Kidney (tissue), 14 donors: ENCODE data around the gene HNRNPA1. TPM values are rescaled to one million over a fixed set of nuclear protein-coding genes. Genes with fewer than 3 reads are reported as not detected.

Experiments used
- DNase-seq, 5 donors: peaks; one replicate each; pipeline ENCODE4 v3.0.0-alpha.2; 2013 to 2020
- FAIRE-seq: peaks from 2 replicates; lab custom pipeline; 2012; peaks lifted over from hg19 to GRCh38; lab: Jason Lieb, UNC
- H3K27ac ChIP-seq, 2 donors: one replicate each; pipeline ENCODE4 v1.7.0; 2013; ENCODE audit warnings: low read depth in 2 of 2, low read length in 2 of 2, inconsistent platforms in 1 of 2
- H3K27me3 ChIP-seq: one replicate; pipeline ENCODE4 v1.7.1; 2013; ENCODE audit warnings: low read length, inconsistent platforms; ENCODE audit not compliant: control insufficient read depth, insufficient read depth
- H3K36me3 ChIP-seq, 3 donors: one replicate each; pipeline versions ENCODE4 v1.7.0 to v1.7.1; 2013; ENCODE audit warnings: low read length in 3 of 3, control low read depth in 1 of 3, inconsistent platforms in 1 of 3; ENCODE audit not compliant: insufficient read depth in 3 of 3, control insufficient read depth in 2 of 3
- H3K4me1 ChIP-seq, 3 donors: one replicate each; pipeline versions ENCODE4 v1.7.0 to v1.7.1; 2013; ENCODE audit warnings: low read length in 3 of 3, inconsistent platforms in 1 of 3, low read depth in 1 of 3; ENCODE audit not compliant: control insufficient read depth in 2 of 3, insufficient read depth in 2 of 3
- H3K4me3 ChIP-seq, 3 donors: one replicate each; pipeline versions ENCODE4 v1.7.0 to v1.8.1; 2013; ENCODE audit warnings: low read length in 3 of 3, control low read depth in 1 of 3, inconsistent platforms in 1 of 3
- H3K9ac ChIP-seq, 3 donors: one replicate each; pipeline versions ENCODE4 v1.7.0 to v1.7.1; 2013; ENCODE audit warnings: low read length in 3 of 3, control low read depth in 1 of 3, inconsistent platforms in 1 of 3
- H3K9me3 ChIP-seq, 3 donors: one replicate each; pipeline versions ENCODE4 v1.7.0 to v1.7.1; 2013; ENCODE audit warnings: low read length in 3 of 3, control low read depth in 1 of 3, inconsistent platforms in 1 of 3; ENCODE audit not compliant: control insufficient read depth in 2 of 3, insufficient read depth in 1 of 3
- intact Hi-C: fragments of 100-400 bp; cut with DNase I; formaldehyde crosslinking; loops from one replicate; pipeline ENCODE4 v1.11.1; 2022
- polyA plus RNA-seq: library from polyadenylated mRNA; stranded (reverse); fragments of 350-450 nt; fragmentation: Illumina TruSeq; extraction: RNeasy Lipid Tissue Mini Kit (QIAGEN cat#74804); gene quantifications from one replicate; pipeline ENCODE4 v1.2.3, GENCODE V29; 2014; ENCODE audit warnings: low read depth, low replicate concordance; ENCODE audit not compliant: insufficient read depth
- total RNA-seq: library from RNA; stranded (reverse); fragmentation: NEBNext Ultra II Directional; extraction: Animal tissue kit (Norgen Biotek cat#: 25700); gene quantifications from one replicate; pipeline ENCODE4 v1.2.1, GENCODE V29; 2021
- TF ChIP-seq, protein P1 (sequence below): IDR thresholded peaks from 3 replicates; pipeline ENCODE4 v1.5.1; 2012; ENCODE audit warnings: mild to moderate bottlenecking, moderate library complexity, borderline replicate concordance; ENCODE audit not compliant: insufficient read depth; ENCODE audit errors: extremely low read depth
- donor health status: control.
- donor health status: control.
- donor health status: control.
- donor health status: control.
- donor health status: control.
- donor health status: DM: yes; HTN: yes; CAD: no.
- donor health status: Normal renal cell carcinoma (clear cell type).

The HNRNPA1 gene
- total and polyA plus RNA-seq, 2 donors from 2014 or later = 648 to 964 TPM

DNA sequence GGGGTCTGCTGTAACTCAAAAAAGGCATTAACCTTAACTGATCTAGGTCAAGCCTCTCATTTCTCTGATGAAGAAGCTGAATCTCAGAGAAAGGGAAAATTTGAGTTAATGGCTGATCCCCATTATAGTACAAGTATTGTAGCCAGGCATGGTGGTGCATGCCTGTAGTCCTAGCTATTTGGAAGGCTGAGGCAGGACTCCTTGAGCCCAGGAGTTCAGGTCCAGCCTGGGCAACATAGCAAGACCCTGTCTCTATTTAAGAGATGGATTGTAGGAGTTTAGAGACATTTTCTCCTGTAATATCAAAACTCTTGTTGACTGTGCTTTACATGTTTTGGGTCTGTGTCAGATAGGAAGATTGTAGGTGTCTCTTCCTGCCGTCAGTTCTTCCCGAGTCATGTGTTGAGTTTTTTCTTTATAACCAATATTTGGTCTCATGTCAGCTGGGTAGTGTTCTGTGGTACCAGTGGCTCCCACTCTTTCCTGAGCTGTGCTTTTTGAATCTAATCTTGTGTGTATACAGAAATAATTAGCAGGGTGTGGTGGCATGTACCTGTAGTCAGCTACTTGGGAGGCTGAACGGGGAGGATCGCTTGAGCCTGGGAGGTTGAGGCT is 53.0 kb downstream of the HNRNPA1 start:
- FAIRE-seq (no peak), DNase-seq (no peak)
- H3K27ac ChIP-seq = no peak overlapping the region
- intact Hi-C loops = no loop called here
- H3K9me3 ChIP-seq = no peaks in the 10 kb centered on the region
- no peaks in the 10 kb centered on the region for H3K36me3 ChIP-seq
- no peak overlapping the region for H3K9ac ChIP-seq
- H3K27me3 ChIP-seq = no peaks in the 10 kb centered on the region
- TF ChIP-seq, protein P1, sequence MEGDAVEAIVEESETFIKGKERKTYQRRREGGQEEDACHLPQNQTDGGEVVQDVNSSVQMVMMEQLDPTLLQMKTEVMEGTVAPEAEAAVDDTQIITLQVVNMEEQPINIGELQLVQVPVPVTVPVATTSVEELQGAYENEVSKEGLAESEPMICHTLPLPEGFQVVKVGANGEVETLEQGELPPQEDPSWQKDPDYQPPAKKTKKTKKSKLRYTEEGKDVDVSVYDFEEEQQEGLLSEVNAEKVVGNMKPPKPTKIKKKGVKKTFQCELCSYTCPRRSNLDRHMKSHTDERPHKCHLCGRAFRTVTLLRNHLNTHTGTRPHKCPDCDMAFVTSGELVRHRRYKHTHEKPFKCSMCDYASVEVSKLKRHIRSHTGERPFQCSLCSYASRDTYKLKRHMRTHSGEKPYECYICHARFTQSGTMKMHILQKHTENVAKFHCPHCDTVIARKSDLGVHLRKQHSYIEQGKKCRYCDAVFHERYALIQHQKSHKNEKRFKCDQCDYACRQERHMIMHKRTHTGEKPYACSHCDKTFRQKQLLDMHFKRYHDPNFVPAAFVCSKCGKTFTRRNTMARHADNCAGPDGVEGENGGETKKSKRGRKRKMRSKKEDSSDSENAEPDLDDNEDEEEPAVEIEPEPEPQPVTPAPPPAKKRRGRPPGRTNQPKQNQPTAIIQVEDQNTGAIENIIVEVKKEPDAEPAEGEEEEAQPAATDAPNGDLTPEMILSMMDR = no peak
- H3K4me1 ChIP-seq = peaks cover 5 to 8% (median 7%) of the 10 kb centered on the region in 3 donors
- no peak overlapping the region for H3K4me3 ChIP-seq

Other genes starting within 250 kb of the HNRNPA1 start
- gene HOXC5, start 247.7 kb upstream of the HNRNPA1 start, total RNA-seq = 4.8 TPM
- gene HOXC5, start 247.7 kb upstream of the HNRNPA1 start, polyA plus RNA-seq = 0.24 TPM
- gene HOXC4, start 226.9 kb upstream of the HNRNPA1 start, total RNA-seq = 24.5 TPM
- gene HOXC4, start 226.9 kb upstream of the HNRNPA1 start, polyA plus RNA-seq = 13.9 TPM
- gene SMUG1, start 91.7 kb upstream of the HNRNPA1 start, total RNA-seq = 27.6 TPM
- 68.3 TPM for gene SMUG1, start 91.7 kb upstream of the HNRNPA1 start, polyA plus RNA-seq
- gene CBX5, start 604 bp upstream of the HNRNPA1 start, total RNA-seq = 112 TPM
- gene CBX5, start 604 bp upstream of the HNRNPA1 start, polyA plus RNA-seq = 15.0 TPM
- 1.6 TPM for gene NFE2, start 20.3 kb downstream of the HNRNPA1 start, total RNA-seq
- gene NFE2, start 20.3 kb downstream of the HNRNPA1 start, polyA plus RNA-seq = not detected
- gene COPZ1, start 44.4 kb downstream of the HNRNPA1 start, total RNA-seq = 141 TPM
- gene COPZ1, start 44.4 kb downstream of the HNRNPA1 start, polyA plus RNA-seq = 181 TPM
- gene GPR84, start 83.8 kb downstream of the HNRNPA1 start, total RNA-seq = 1.7 TPM
- gene GPR84, start 83.8 kb downstream of the HNRNPA1 start, polyA plus RNA-seq = not detected
- gene ZNF385A, start 104.0 kb downstream of the HNRNPA1 start, total RNA-seq = 16.6 TPM
- 10.2 TPM for gene ZNF385A, start 104.0 kb downstream of the HNRNPA1 start, polyA plus RNA-seq
- gene ITGA5, start 138.5 kb downstream of the HNRNPA1 start, total RNA-seq = 65.6 TPM
- gene ITGA5, start 138.5 kb downstream of the HNRNPA1 start, polyA plus RNA-seq = 11.4 TPM
- gene GTSF1, start 192.9 kb downstream of the HNRNPA1 start, total RNA-seq = 0.72 TPM
- not detected for gene GTSF1, start 192.9 kb downstream of the HNRNPA1 start, polyA plus RNA-seq
- gene NCKAP1L, start 217.0 kb downstream of the HNRNPA1 start, total RNA-seq = 36.3 TPM
- 1.8 TPM for gene NCKAP1L, start 217.0 kb downstream of the HNRNPA1 start, polyA plus RNA-seq